ENCODE data around the gene LDB2. TPM values are rescaled to one million over a fixed set of nuclear protein-coding genes. Genes with fewer than 3 reads are reported as not detected.

Gene LDB2
- total and polyA plus RNA-seq, 11 donors, result 9.5 to 38.7 (median 26.3) TPM

DNA sequence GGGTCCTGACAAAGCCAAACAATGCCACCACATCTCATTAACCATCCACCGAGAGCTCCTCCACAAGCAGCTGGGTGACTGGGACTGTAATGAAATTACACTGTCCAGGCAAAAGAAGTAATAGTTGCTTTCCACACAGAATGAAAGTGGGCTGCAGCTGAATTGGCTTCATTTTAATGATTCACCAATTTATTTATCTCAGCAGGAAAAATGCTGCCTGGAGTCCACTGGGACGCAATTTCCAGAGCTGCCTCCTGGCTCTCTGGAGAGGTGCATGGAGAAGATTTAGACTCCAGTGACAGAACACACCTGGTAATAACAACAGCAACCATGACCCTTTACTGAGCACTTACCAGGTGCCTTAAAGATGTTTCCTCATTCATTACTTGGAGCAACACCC, 226.7 kb downstream of the LDB2 start:
- WGBS, 4 donors, result 54 to 81% (median 62%) methylated on average over 2 of the region's 2 CpGs
- intact Hi-C loops (cut with DNase I), result no loop called here
- TF ChIP-seq, protein P1, sequence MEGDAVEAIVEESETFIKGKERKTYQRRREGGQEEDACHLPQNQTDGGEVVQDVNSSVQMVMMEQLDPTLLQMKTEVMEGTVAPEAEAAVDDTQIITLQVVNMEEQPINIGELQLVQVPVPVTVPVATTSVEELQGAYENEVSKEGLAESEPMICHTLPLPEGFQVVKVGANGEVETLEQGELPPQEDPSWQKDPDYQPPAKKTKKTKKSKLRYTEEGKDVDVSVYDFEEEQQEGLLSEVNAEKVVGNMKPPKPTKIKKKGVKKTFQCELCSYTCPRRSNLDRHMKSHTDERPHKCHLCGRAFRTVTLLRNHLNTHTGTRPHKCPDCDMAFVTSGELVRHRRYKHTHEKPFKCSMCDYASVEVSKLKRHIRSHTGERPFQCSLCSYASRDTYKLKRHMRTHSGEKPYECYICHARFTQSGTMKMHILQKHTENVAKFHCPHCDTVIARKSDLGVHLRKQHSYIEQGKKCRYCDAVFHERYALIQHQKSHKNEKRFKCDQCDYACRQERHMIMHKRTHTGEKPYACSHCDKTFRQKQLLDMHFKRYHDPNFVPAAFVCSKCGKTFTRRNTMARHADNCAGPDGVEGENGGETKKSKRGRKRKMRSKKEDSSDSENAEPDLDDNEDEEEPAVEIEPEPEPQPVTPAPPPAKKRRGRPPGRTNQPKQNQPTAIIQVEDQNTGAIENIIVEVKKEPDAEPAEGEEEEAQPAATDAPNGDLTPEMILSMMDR (IDR thresholded peaks at IDR 0.05), result no peak
- TF ChIP-seq POLR2A (IDR thresholded peaks at IDR 0.05), result no peak
- Histone ChIP-seq H3K4me1 (peaks cover 0 to 36% (median 6%) of the 10 kb centered on the region in 12 donors), H3K9me3 (no peaks in the 10 kb centered on the region), H3K4me3 (no peak overlapping the region), H3K27me3 (no peaks in the 10 kb centered on the region), H3K27ac (no peak overlapping the region), H3K36me3 (no peaks in the 10 kb centered on the region)
- ATAC-seq (no peak), DNase-seq (no peak)

DNA sequence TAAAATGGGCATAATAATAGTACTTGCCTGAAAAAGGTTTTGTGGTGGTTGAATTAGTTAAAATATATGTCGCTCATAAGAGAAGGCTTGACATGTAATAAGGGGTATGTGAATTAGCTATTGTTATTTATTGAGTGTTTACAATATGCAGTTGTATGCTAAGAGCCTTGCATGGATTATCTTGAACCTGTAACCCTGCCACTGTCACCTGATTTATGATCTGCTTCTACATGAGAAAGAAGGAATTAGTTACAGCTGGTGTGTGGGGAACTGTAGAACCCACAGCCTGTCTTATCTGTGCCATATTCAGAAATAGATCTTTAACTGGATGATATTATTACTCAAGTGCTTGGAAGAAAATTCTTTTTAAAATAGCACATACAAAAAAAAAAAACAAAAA, 227.7 kb downstream of the LDB2 start:
- TF ChIP-seq, protein P1 (IDR thresholded peaks at IDR 0.05), result no peak
- no peak for TF ChIP-seq POLR2A (IDR thresholded peaks at IDR 0.05)
- peaks cover 0 to 32% (median 5%) of the 10 kb centered on the region in 12 donors for H3K4me1 ChIP-seq
- H3K27ac ChIP-seq, result no peak overlapping the region

DNA sequence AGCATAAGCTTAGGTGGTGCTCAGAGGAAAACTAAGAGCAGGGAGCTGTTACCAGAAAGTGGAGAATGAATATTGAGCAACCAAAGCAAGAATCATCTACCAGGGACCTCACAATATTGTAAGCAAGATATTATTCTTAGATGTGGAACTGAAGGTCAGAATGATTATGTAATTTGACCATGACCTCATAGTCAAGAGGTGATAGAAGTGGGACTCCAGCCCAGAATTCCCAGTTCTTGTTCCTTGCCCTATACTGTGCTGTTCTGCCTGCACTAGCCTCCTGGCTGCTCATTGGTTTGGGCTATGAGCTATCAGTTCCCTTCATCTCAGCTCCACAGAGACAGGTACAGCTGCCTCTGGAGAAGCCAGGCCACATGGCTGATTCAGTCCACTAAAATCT, 229.4 kb downstream of the LDB2 start:
- H3K36me3 ChIP-seq, result peaks cover 0 to 6% (median 0%) of the 10 kb centered on the region in 9 donors
- peak overlapping the region in 1 of 12 donors; percentile 9 for H3K27ac ChIP-seq
- H3K9me3 ChIP-seq, result peaks cover 0 to 2% (median 0%) of the 10 kb centered on the region in 12 donors
- intact Hi-C loops (cut with DNase I), result no loop called here
- ATAC-seq, result peak in 3 of 4 donors; percentile 73 to 81 (median 81)
- no peak overlapping the region for H3K4me3 ChIP-seq
- TF ChIP-seq, protein P1 (IDR thresholded peaks at IDR 0.05), result no peak
- TF ChIP-seq POLR2A (IDR thresholded peaks at IDR 0.05), result no peak
- H3K4me1 ChIP-seq, result peaks cover 0 to 30% (median 5%) of the 10 kb centered on the region in 12 donors
- peak in 1 of 5 donors; percentile 30 for DNase-seq
- H3K27me3 ChIP-seq, result no peaks in the 10 kb centered on the region

More for the DNA sequence above, 227.7 kb downstream of the LDB2 start:
- Histone ChIP-seq H3K36me3 (peaks cover 0 to 6% (median 0%) of the 10 kb centered on the region in 9 donors), H3K4me3 (no peak overlapping the region), H3K27me3 (no peaks in the 10 kb centered on the region), H3K9me3 (no peaks in the 10 kb centered on the region)
- WGBS, 4 donors, result 95 to 100% (median 99%) methylated on average over 1 of the region's 1 CpG
- no peak for DNase-seq
- ATAC-seq, result no peak
- intact Hi-C loops (cut with DNase I), result no loop called here

DNA sequence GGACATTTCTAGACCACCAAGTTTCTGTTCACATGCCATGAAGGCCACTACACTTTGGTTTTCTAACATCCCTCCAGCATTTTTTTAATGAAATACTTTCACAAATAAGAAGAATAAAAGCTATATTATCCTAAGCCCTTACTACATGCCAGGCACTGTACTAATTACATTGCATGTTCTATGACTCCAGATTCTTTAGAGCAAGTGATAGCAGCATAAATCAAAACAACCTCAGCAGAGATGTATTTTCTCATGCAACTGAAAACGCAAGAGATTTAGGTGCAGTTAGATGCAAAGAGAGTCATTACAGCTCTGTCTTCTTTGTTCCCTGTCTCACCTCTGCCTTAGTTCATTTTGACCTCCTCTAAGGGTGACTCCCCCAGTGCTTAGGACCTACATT, 230.0 kb downstream of the LDB2 start:
- ATAC-seq, result no peak
- 76 to 92% (median 82%) methylated on average over 1 of the region's 1 CpG for WGBS, 4 donors
- Histone ChIP-seq H3K27me3 (no peaks in the 10 kb centered on the region), H3K27ac (peak overlapping the region in 1 of 12 donors; percentile 1), H3K9me3 (peaks cover 0 to 4% (median 0%) of the 10 kb centered on the region in 12 donors), H3K36me3 (peaks cover 0 to 6% (median 0%) of the 10 kb centered on the region in 9 donors), H3K4me3 (no peak overlapping the region), H3K4me1 (peaks cover 0 to 30% (median 5%) of the 10 kb centered on the region in 12 donors)
- intact Hi-C loops (cut with DNase I), result no loop called here
- DNase-seq, result no peak
- TF ChIP-seq, protein P1 (IDR thresholded peaks at IDR 0.05), result no peak
- TF ChIP-seq POLR2A (IDR thresholded peaks at IDR 0.05), result no peak

Data from heart left ventricle (tissue), 16 donors.